OCI-LY7 (cell line): ENCODE measurements around the gene FNDC3B.

Experiments
- CTCF ChIP-seq: fragments of 200-600 bp; sonication (generic); conservative IDR thresholded peaks from 2 replicates; pipeline ENCODE4 v1.5.1; 2014; ENCODE audit warnings: mild to moderate bottlenecking, antibody characterized with exemption, low read length, moderate library complexity, mixed read lengths
- EZH2phosphoT487 ChIP-seq: fragments of 200-600 bp; sonication (generic); IDR thresholded peaks from 2 replicates; pipeline ENCODE4 v1.6.1; 2018; ENCODE audit warnings: low read depth, borderline replicate concordance, mild to moderate bottlenecking, mixed run types, antibody characterized with exemption, low read length, moderate library complexity, mixed read lengths

GRCh38 chr3:172246107-172246844 lies 206.9 kb downstream of the FNDC3B start:
- TF ChIP-seq CTCF (no peak), EZH2phosphoT487 (no peak)
